GM18870 (cell line): Measurements from ENCODE around the gene HS6ST3.
"Not testable (repeated sequence)": the region's sequence is repeated elsewhere in the genome, so short reads cannot be mapped to it uniquely, and the experiment has no call there.

Experiments used
- ATAC-seq: cut with Tn5 transposase; IDR thresholded peaks from one replicate; pipeline ENCODE4 v1.9.1; 2021; ENCODE audit warnings: moderate library complexity; ENCODE audit not compliant: unreplicated experiment

The HS6ST3 gene

GRCh38 chr13:96089749-96090239 is at the start of gene HS6ST3:
HS6ST3 (plus strand) TSS chr13:96090107.
- ATAC-seq: no peak

- ATAC-seq: no peak
These were observed 48.4 kb upstream of the HS6ST3 start for GRCh38 chr13:96041326-96042110.

- ATAC-seq: no peak
These were observed 45.7 kb upstream of the HS6ST3 start for GRCh38 chr13:96044238-96044637.

GRCh38 chr13:96046449-96047126 is 43.3 kb upstream of the HS6ST3 start:
- ATAC-seq: not testable (repeated sequence)

GRCh38 chr13:96050955-96051354 is 39.0 kb upstream of the HS6ST3 start:
- not testable (repeated sequence) for ATAC-seq

GRCh38 chr13:96051491-96051890 is 38.4 kb upstream of the HS6ST3 start:
- ATAC-seq: not testable (repeated sequence)

GRCh38 chr13:96051946-96052345 is 38.0 kb upstream of the HS6ST3 start:
- not testable (repeated sequence) for ATAC-seq

- peak; percentile 73 for ATAC-seq
These were observed 37.3 kb upstream of the HS6ST3 start for GRCh38 chr13:96052656-96053002.

- ATAC-seq: peak; percentile 89
These were observed 36.8 kb upstream of the HS6ST3 start, which contains the start of gene UGGT2 for GRCh38 chr13:96053003-96053703. UGGT2 (minus strand) TSS chr13:96053401; CDS start chr13:96053312, 89 bp downstream.

GRCh38 chr13:96065849-96066248 is 24.1 kb upstream of the HS6ST3 start:
- no peak for ATAC-seq

GRCh38 chr13:96068729-96069128 is 21.2 kb upstream of the HS6ST3 start:
- ATAC-seq: no peak

- no peak for ATAC-seq
These were observed 18.4 kb upstream of the HS6ST3 start for GRCh38 chr13:96071504-96071903.

- no peak for ATAC-seq
These were observed 17.5 kb upstream of the HS6ST3 start for GRCh38 chr13:96072392-96072791.

- peak; percentile 53 for ATAC-seq
These were observed 13.9 kb upstream of the HS6ST3 start for GRCh38 chr13:96075953-96076543.

- no peak for ATAC-seq
These were observed 9.2 kb upstream of the HS6ST3 start for GRCh38 chr13:96080676-96081075.

- no peak for ATAC-seq
These were observed 8.0 kb upstream of the HS6ST3 start for GRCh38 chr13:96081888-96082287.

- ATAC-seq: no peak
These were observed 7.3 kb upstream of the HS6ST3 start for GRCh38 chr13:96082640-96083039.

- peak; percentile 54 for ATAC-seq
These were observed 3.2 kb upstream of the HS6ST3 start for GRCh38 chr13:96086736-96087135.

- no peak for ATAC-seq
These were observed 768 bp upstream of the HS6ST3 start for GRCh38 chr13:96089139-96089538.

GRCh38 chr13:96090240-96091101 is 564 bp downstream of the HS6ST3 start:
- ATAC-seq: no peak
